ENCODE measurements around the gene SZRD1.

The SZRD1 gene

DNA sequence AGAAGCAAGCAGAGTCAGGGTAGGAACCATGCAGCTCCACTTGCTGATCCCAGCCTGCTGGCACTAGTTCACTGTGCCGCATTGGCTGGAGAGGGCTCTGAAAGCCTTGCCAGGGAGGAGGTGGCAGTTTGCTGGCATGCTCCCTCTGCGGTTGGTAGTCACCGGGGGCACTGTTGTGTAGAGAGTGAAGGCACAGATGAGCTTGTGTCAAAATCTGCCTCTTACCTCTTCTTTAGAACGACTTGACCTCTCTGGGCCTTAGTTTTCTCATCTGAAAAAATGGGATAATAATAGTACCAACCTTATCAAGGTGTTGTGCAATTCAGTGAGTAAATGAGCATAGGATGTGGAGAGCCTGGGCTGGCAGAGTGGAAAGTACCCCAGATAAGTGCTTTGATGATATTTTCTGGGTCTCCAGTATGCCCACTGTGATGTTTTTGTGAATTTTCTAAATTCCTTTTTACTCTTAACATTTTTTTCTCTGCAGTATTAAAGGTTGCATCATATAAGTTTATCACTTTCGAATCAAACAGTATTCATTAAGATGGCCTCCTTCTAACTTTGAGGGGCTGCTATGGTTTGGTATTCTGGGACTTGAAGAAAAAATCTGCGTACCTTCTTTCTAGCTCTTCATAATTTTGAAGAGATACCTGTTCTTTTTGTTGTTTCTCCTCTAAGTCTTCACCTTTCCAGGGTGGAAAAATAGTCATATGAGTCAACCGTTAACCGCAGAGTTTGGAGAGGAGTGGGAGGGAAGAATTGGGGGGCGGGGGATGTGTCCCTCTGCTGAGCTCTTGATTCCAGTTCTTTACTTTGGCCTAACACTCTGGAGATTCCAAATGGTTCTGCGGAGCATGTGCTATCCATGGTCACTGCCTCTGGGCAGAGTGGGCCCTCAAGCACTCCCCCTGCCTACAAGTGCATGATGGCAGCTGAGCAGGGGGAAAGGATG lies 26.8 kb downstream of the SZRD1 start:
- DNase-seq (ENCODE audit: insufficient read length, low spot score), result no peak
- FAIRE-seq, result no peak

DNA sequence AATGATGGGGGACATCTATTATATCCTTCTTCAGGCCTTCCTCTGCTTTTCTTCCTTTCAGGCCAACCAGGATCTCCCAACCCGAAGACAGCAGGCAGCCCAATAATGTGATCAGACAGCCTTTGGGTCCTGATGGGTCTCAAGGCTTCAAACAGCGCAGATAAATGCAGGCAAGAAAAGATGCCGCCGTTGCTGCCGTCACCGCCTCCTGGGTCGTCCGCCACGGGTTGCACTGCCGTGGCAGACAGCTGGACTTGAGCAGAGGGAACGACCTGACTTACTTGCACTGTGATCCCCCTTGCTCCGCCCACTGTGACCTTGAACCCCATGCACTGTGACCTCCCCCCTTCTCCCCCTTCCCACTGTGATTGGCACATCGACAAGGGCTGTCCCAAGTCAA lies 27.9 kb downstream of the SZRD1 start:
- no peak for FAIRE-seq
- DNase-seq (ENCODE audit: insufficient read length, low spot score), result no peak

DNA sequence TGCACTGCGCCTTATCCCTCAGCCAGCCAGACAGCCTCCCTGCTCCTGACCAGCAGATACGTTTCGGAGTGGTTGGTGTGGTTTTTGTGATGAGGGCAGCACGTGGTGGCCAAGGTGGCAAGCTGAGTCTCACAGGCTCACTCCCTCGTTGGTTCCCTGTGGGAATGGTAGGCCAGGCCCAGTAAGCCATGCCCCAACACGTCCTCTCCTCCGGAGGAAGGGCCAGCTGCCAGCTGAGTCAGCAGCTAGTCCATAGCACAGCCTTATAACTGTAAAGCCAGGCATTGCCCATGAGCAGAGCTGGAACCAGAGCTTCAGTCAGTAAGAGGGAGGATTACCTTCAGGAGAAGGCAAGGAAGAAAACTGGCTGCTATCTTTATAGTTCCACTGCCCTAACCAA lies 29.5 kb downstream of the SZRD1 start:
- FAIRE-seq (peak; percentile 26), DNase-seq (ENCODE audit: insufficient read length, low spot score) (peak; percentile 76)

DNA sequence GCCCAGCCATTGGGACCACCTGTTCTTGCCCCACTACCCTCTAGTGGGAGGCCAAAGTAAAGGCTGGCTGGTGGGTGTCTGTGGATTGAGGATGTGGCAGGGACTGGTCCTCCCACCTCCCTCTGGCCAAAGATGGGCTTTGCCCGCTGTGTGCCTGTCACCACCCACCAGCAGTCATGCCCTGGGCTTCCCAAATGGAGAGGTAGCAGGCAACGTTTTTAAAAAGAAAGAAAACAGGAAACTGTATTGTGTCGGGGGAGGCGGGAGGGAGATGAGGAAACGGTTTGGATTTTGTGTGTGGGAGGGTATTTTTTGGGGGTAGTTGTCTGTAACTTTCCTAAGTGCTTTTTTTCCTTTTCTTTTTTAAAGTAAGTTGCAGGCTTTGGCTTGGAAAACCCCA lies 30.1 kb downstream of the SZRD1 start:
- no peak for DNase-seq (ENCODE audit: insufficient read length, low spot score)
- no peak for FAIRE-seq

DNA sequence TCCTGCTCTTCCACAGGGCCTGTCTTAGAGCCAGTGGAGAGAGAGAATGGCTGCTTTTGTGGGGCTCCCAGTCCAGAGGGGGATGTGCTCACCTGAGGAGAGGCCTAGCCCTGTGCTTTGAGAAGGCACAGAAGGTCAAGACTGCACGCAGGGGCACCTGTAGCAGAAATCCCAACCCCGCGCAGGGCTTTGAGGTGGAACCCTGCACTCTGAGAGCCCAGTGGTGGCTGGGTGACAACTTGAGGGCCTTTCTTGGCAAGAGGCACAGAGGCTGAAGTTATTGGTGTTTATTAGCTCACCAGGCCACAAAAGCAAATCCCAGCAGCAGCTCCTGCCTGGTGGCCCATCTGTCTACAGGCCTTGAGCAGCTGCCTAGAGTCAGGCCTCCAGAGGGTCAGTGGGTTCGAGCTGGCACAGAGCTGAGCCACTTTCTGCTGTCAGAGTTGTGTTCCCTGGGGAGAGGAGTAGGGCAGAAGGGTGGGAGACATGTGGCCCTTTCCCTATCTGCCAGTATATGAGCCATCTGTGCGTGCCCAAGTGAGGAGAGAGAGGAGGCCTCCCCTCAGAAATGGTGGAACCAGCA lies 31.4 kb downstream of the SZRD1 start:
- FAIRE-seq, result no peak
- no peak for DNase-seq (ENCODE audit: insufficient read length, low spot score)

DNA sequence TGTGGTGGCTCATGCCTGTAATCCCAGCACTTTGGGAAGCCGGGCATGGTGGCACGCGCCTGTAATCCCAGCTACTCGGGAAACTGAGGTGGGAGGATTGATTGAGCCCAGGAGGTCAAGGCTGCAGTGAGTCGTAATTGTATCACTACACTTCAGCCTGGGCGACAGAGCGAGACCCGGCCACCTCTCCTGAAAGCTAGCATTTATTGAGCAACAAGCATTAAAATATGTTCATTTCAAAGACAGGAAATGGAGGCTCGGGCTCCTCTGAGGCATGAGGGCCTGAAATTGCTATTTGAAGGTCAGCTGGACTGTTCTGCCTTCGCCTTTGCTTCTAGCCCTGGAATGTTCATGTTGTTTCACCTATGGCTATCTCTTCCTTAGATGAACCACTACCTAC lies 35.7 kb downstream of the SZRD1 start:
- no peak for DNase-seq (ENCODE audit: insufficient read length, low spot score)
- FAIRE-seq, result no peak

DNA sequence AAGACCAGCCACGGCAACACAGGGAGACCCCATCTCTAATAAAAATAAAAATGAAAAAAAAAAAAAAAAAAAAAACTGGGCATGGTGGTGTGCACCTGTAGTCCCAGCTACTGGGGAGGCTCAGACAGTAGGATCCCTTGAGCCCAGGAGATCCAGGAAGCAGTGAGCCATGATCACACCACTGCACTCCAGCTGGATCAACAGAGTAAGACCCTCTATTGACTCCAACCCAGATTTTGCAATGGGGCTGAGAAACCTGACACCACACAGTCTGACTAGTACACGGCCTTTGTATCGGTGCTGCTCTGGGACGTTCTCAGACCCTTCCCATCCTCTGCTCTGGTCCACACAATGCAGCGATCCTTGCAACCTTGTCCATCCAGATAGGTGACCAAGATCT lies 38.4 kb downstream of the SZRD1 start:
- DNase-seq (ENCODE audit: insufficient read length, low spot score) (no peak), FAIRE-seq (no peak)

DNA sequence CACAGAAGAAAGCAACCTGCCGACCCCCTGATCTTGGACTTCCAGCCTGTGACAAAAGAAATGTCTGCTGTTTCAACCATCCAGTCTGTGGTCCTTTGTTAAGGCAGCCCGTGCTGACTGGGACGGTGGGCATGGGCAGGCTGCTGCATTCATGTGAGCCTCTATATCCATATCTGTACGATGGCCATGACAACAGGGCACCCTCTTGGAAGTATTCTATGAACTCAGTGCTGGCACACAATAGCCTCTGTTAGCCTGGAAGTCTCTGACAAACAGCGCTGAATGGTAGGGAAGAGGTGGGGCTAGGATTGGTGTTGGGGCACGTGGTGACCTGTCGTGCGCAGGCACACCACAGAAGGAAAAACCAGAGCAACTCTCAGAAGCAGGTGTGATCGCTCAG lies 39.8 kb downstream of the SZRD1 start:
- DNase-seq (ENCODE audit: insufficient read length, low spot score) (no peak), FAIRE-seq (no peak)

DNA sequence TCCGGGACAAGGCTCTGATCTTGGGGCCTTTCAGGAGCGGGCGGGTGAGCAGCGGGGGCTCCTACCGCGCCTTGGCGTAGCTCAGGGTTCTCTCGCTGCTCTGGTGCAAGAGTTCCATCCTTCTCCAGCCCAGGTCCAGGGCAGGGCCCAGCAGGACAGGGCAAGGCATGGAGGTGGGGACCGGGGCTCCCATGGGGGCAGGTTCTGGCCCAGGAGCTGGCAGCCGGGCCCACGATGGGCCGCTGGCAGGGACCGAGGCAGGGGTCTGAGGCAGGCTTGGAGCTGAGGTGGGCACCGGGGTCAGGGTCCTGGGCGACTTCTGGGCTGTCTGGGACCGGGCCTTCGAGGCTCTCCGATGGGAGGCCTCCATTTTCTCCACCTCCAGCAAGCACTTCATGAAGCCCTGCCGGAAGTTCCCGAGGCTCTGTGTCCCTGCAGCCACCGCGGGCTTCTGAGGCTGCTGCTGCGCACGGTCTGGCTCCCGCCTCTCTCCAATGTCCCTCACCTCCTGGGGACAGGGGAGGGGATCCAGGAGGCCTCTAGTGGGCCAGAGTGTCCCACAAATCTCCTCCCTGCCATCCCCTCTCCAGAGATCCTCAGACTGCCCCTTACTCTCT lies 42.6 kb downstream of the SZRD1 start:
- no peak for DNase-seq (ENCODE audit: insufficient read length, low spot score)
- FAIRE-seq, result no peak

DNA sequence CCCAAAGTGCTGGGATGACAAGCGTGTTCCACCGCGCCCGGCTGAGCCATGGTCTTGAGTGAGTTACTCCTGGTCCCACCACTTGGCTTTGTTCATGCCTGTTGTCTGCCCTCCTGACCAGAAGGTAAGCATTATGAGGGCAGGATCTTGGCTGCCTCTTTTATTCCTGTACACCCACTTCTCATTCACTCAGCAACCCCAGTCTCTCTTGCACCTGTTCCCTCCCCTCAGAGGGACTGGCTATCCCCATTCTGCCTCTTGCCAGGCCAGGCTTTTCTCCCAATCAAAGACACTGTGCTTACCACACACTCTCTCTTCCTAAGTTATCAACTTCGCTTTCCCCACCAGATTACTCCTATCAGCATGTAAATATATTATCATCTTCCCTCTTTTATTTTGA lies 43.8 kb downstream of the SZRD1 start:
- FAIRE-seq, result no peak
- DNase-seq (ENCODE audit: insufficient read length, low spot score), result no peak

DNA sequence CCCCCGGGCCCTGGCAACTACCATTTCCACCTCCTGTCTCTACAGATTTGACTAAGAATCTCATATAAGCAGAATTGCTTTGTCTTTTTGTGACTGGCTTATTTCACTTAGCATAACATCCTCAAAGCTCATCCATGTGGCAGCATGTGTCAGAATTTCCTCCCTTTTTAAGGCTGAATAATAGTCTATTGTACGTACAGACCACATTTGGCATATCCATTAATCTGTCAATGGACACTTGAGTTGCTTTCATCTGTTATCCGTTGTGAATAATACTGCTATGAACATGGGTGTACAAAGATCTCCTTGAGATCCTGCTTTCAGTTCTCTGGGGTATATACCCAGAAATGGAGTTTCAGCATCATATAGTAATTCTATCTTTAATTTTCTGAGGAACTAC lies 46.1 kb downstream of the SZRD1 start:
- DNase-seq (ENCODE audit: insufficient read length, low spot score) (no peak), FAIRE-seq (no peak)

DNA sequence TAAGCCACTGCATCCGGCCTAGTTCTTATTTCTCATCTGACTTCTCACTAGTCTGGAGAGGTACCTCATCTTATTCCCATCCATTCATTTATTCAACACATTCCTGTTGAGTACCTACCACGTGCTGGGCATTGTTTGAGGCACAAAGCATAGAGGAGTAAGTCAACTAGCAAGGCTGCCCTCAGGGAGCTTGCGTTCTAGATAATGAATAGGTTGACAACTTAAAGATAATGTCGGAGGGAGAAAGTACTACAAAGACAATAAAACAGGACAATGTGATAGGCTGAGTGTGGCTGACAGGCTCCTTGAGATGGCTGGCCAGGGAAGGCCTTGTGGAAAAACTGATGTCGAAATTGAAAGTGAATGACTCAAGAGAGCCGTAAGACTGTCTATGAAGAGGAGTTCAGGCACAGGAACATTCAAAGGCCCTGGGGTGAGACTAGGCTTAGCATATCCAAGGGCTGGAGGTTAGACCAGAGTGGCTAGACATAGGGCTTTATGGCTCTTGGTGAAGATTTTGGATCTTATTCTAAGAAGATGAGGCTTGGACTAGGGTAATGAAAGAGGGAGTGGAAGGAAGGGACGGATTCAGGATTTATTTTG lies 51.9 kb downstream of the SZRD1 start:
- DNase-seq (ENCODE audit: insufficient read length, low spot score), result no peak

DNA sequence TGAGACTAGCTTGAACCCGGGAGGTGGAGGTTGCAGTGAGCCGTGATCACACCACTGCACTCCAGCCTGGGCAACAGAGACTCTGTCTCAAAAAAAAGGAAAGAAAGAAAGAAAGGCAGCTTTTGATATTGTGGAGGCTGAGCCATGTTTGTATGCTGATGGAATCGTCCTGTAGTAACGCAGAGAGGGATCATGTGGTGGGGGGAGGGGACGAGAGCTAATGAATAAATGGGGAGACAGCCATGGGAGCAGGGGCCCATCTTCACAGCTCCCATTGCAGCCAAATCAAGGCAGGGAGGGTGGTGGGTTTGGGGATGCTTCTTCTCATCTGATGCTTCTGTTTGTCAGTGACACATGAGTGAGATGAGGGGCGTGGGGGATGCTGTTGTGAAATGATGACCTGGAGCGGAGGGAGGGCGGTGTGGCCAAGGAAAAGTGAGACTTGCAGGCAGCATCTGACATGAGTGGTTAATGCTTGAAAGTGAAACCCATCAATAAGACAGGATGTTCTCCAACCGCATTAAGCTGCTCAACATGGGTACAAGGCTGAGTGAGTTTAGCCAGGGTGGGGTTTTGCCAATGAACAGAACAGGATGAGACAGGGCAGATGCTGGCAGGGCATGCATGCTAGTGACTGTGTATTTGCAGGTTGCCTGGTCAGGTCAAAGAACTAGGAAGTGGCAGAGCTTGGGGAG lies 53.5 kb downstream of the SZRD1 start:
- DNase-seq (ENCODE audit: insufficient read length, low spot score) (no peak), FAIRE-seq (no peak)

More for the DNA sequence above, 51.9 kb downstream of the SZRD1 start:
- no peak for FAIRE-seq

DNA sequence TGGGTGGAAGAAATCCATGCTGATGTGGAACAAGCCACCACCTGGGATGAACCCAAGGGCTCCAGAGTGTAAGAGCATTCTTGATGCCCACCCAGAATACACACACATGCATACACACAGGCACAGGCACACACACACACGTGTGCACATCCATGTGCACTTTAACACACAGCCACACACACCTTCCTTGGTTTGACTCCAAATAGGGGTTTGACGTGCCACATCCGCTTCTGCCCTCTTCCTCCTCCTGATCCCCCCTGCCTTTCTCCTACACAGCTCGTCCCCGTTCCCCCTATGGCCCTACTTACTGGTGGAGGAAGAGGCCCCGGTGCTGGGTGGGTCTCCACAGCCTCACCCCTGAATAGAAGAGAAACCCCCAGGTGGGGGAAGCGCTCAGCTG lies 54.2 kb downstream of the SZRD1 start:
- FAIRE-seq (no peak), DNase-seq (ENCODE audit: insufficient read length, low spot score) (no peak)

DNA sequence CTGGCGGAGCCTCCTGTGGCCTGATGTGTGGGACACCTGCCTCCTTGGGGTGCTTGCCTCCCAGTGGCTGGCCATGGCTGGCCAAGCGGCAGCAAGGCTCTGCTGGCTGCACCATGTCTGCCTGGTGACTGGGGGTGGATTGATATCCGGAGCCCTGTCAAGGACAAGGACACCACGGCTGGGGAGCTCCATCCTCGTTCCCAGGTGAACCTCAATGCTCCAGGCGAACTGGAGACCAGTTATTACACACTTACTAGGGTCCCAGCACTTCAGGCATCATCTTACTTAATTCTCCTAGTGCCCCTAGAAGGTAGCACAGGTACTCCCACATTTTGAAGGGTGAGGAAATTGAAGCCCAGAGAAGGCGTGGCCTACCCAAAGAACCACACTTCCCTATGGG lies 55.0 kb downstream of the SZRD1 start:
- FAIRE-seq (no peak), DNase-seq (ENCODE audit: insufficient read length, low spot score) (no peak)

DNA sequence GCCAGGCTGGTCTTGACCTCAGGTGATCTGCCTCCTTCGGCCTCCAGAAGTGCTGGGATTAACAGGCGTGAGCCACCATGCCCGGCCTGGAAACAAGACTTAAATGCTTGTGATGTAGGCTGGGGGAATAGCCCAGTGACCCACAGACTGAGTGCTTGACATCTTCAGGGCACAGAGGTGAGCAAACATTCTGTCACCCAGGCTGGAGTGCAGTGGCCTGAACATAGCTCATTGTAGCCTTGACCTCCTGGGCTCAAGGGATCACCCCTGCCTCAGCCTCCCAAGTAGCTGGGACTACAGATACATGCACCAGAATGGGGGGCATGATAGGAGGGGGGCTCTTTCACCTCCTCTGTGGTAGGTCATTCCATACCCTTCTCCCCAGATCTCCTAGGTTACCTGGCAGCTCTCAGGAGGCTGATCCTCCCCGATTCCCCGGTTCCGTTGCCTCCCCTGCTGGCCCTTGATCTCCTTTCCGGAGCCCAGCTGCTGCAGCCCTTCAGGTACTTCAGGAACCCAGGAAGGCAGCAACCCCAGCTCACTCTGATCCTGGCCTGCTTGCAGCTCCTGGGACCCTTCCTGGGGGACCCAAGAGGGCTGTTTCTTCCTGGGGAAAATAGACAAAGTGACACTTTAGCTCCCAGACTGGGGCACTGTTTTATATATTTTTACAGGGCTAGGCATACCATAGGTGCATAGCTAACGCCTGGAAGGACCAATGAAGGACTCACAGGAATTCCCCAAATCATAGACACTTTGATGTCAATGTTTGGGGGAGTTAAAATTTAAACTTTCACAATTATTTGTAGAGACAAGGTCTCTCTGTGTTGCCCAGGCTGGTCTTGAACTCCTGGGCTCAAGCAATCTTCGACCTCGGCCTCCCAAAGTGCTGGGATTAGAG lies 58.3 kb downstream of the SZRD1 start:
- FAIRE-seq, result no peak
- DNase-seq (ENCODE audit: insufficient read length, low spot score), result no peak

DNA sequence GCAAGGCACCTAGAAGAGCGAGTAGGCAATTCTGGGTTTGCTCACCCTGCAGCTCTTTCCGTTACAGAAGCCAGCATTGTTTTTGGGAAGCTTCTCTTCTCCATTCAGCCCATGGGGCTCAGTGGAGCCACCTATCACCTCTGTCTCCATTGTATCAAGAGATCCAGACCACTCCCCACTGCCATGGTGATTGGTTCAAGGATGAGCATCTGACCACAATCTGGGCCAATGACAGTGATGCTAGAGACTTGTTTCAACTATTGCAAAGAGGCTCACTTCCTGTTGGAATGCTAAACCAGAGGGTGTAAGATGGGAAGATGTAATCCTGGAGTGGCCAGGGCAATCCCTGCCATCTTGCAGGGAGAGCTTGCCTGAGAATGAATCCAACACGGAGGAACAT lies 63.6 kb downstream of the SZRD1 start:
- peak; percentile 15 for DNase-seq (ENCODE audit: insufficient read length, low spot score)
- FAIRE-seq, result no peak

DNA sequence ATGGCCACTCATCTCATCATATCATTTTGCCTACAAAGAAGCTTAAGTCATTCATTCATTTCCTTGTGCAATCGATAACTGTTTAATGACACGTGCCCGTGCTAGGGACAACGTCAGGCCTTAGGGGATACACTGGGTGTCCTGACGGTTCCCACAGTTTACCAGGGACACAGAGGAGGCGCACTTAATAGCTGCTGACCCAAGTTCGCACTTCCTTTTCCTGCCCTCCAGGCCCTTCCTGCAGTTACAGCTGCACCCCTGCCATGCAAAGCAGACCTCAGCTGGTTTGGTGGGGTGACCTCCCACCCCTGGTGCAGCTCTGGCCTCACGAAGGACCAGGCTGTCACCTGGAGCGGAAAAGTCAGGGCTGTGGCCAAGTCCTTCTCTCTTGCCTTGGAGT lies 66.0 kb downstream of the SZRD1 start:
- DNase-seq (ENCODE audit: insufficient read length, low spot score), result no peak
- no peak for FAIRE-seq

DNA sequence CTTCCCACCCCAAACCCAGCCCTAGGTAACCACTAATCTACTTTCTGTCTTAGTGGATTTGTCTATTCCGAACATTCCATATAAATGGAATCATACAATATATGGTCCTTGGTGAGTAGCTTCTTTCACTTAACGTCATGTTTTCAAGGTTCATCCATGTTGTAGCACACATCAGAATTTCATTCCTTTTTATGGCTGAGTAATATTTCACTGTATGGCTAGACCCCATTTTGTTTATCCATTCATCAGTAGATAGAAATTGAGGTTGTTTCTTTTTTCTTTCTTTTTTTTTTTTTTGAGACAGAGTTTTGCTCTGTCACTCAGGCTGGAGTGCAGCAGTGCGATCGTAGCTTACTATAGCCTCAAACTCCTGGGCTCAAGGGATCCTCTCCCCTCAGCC lies 67.0 kb downstream of the SZRD1 start:
- FAIRE-seq (no peak), DNase-seq (ENCODE audit: insufficient read length, low spot score) (no peak)

DNA sequence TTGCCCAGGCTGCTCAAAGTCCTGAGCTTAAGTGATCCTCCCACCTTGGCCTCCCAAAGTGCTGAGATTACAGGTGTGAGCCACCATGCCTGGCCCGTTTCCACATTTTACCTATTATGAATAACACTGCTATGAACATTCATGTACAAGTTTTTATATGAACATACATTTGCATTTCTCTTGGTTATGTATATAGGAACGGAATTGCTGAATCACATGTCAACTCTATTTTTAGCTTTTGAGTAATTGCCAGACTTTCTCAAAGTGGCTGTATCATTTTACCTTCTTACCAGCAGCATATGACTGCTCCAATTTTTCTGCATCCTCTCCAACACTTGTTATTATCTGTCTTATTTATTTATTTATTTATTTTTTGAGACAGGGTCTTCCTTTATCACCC lies 67.5 kb downstream of the SZRD1 start:
- FAIRE-seq (no peak), DNase-seq (ENCODE audit: insufficient read length, low spot score) (no peak)
